ENCODE measurements around the gene KATNB1. TPM values are rescaled to one million over a fixed set of nuclear protein-coding genes. Genes with fewer than 3 reads are reported as not detected.
"Not testable (repeated sequence)": the region's sequence is repeated elsewhere in the genome, so short reads cannot be mapped to it uniquely, and the experiment has no call there.

KATNB1 gene
- polyA plus RNA-seq, 4 donors = 17.5 to 24.4 (median 20.7) TPM

DNA sequence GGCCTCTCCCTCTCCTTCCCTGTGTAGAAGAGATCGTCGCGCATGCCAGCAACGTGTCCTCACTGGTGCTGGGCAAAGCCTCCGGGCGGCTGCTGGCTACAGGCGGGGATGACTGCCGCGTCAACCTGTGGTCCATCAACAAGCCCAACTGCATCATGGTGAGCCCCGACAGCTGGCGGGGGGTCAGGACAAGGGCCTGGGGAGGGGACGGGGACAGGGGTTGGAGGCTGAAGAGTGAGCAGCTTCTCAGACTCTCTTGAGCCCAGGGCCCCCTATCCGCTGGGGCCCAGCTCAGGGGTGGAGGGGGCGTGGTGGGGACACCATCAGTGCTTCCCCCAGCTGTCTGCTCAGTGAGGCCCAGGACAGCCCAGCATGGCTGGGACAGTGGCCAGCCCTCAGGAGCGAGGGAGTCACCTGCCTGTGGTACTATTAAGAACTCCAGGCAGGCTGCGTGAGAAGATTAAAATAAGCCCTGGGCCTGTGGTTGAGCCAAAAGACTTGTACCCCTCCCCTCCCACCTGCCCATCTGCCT, 6.2 kb downstream of the KATNB1 start:
- DNase-seq (ENCODE audit: low read depth in 4 of 4, low spot score in 3 of 4) = no peak

DNA sequence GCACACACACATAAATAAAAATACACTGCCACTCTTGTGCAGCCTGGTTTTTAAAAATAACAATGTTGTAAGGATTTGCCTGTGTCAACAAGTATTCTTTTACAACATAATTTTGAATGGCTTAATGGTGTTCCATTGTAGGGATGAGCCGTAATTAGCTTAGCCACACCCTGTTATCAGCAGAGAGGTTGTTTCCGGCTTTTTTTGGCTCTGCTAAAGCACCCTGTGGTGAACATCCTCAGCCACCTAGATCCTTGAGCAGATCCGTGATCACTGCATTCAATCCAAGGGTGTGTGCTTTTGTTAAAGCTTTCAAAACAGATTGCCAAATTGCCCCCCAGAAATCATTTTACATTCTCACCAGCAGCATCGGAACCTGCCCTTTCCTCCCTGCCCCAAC, 7.0 kb downstream of the KATNB1 start:
- no peak for DNase-seq (ENCODE audit: low read depth in 4 of 4, low spot score in 3 of 4)

DNA sequence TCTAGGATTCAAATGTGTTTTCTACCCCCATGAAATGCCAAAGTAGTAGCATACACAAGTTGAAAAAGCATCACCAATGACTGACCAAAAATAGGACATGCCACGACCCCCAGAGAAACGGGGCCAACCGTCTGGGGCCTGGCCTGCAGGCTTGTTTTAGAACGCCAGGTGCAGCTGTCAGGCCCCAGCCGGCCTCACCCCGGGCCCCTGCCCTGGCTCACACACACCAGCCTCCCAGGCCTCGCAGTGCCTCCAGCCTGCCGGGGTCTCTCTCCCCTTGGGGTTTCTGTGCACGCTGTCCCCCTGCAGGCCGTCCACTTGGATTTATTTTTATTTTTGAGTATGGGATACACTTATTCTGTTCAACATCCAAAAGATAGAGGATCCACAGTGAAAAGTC, 7.9 kb downstream of the KATNB1 start:
- DNase-seq (ENCODE audit: low read depth in 4 of 4, low spot score in 3 of 4) = no peak

DNA sequence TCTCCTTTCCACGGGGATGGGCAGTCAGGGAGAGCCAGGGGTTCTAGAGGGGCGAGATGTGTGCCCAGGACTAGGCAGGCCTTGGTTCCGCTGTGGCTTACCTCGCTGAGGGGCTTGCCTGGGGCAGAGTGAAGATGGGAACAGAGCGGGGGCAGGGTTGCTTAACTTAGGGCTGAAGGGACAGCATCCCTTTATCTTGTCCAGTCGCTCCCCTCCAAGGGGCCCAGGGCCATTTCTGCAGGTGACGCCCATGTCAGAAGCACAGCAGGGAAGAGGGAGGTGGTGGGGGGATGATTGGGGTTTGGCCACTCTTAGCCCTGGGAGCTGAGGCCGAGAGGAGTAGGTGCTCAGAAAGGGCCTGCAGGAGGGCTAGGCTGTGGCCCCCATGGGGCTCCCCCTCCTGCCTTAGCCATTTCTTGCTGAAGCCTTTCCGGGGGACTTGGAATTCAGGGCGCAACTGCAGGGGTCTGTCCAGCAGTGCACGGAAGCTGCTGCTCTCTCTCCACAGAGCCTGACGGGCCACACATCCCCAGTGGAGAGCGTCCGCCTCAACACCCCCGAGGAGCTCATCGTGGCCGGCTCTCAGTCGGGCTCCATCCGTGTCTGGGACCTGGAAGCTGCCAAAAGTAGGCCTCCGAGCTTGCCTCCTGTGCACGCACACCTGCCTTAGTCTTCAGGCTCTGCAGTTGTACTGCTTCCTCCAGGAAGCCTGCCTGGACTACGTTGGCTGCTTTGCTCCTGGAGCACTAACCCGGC, 8.5 kb downstream of the KATNB1 start:
- DNase-seq (ENCODE audit: low read depth in 4 of 4, low spot score in 3 of 4) = no peak

DNA sequence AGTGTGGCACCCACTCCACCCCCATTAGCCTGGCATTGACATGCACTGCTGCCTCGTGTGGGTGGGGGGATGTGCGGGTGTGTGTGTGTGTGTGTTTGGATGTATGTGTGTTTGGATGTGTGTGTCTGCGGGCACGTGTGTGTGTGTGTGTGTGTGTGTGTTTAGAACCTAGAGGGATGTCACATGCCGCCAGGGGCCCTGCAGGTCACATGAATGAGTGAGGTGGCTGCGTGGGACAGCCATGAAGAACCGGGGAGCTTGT, 9.0 kb downstream of the KATNB1 start:
- no peak for DNase-seq (ENCODE audit: low read depth in 4 of 4, low spot score in 3 of 4)

DNA sequence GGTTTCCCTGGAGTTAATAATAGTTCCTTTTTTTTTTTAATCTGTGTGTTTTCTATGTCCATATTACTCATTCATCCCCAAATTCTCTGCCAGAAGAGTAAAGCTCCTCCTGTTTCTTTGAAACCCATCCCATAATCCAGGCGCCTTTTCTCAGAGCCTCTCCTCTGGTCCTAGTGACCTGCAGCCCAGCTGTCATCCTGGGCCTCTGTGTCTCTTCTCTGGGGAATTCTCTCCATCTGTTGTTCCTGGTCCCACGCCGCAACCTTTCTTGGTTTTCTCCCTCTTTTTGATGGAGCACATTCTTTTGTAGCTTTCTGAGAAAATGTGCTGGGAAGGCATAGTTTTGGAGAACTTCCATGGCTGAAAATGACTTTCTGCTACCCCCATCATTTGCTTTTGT, 10.2 kb downstream of the KATNB1 start:
- DNase-seq (ENCODE audit: low read depth in 4 of 4, low spot score in 3 of 4) = no peak

DNA sequence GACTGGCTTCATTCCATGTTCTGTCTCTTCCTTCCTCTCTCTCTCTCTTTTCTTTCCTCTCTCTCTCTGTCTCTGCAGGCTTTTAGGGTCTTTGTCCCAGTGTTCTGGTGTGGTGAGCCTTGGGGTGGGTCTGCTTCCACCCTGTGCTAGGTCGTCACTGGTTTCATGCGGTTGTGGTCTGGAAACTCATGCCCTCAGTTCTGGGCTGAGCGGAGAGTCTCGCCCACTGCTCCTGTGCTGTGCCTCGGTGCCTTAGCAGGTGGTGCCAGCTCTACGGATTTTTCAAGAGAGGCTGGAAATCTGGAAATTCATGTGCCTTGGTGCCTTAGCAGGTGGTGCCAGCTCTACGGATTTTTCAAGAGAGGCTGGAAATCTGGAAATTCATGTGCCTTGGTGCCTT, 10.7 kb downstream of the KATNB1 start:
- DNase-seq (ENCODE audit: low read depth in 4 of 4, low spot score in 3 of 4) = not testable (repeated sequence)

DNA sequence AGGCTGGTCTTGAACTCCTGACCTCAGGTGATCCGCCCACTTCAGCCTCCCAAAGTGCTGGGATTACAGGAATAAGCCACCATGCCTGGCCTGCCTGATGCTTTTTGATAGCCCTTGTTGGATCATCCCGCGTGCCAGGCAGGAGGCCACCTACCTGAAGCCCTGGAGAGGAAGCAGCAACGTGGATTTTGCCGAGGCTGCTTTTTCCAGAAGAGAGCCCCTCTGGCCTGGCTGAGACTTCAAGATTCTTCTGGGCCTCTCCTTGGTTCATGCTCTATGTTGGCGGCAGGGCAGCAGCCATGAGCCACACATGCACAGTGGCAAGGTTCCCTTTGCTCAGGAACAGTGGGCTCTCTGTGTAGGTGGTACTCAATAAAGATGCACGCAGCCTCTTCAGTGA, 11.5 kb downstream of the KATNB1 start:
- no peak for DNase-seq (ENCODE audit: low read depth in 4 of 4, low spot score in 3 of 4)

DNA sequence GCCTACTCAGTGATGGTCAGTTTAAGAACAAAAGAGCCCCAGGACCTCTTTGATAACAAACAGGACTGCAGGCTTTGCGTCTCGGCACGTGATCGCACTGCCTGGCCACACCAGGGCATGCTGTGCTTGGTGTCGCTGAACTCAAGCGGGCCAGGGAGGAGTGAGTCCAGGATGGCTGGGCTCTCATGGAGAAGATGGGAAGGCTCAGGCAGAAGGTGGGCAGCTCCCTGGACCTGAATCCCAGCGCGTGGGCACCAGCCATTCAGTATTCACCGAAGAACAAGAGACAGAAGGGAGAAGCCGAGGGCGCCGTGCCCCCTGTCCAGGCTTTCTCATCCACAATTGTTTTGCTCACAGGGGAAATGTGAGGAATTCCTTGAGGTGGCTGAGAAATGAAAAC, 11.9 kb downstream of the KATNB1 start:
- no peak for DNase-seq (ENCODE audit: low read depth in 4 of 4, low spot score in 3 of 4)

DNA sequence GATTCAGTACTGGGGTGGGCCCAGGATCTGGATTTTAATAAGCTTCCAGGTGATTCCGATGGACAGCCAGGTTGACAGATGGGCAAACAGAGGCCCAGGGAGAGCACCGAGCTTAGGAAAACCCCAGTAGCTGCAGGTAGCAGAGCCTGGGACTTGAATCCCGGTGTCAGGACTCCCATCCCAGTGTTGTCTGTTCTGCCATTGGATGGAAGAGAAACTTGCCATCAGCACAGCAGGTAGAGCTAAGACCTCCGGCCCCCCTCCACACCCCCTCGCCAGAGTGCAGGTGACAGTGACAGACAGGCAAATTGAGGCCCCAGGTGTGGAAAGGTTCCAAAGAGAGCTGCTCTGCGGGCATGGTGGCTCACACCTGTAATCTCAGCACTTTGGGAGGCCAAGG, 12.4 kb downstream of the KATNB1 start:
- DNase-seq (ENCODE audit: low read depth in 4 of 4, low spot score in 3 of 4) = no peak

DNA sequence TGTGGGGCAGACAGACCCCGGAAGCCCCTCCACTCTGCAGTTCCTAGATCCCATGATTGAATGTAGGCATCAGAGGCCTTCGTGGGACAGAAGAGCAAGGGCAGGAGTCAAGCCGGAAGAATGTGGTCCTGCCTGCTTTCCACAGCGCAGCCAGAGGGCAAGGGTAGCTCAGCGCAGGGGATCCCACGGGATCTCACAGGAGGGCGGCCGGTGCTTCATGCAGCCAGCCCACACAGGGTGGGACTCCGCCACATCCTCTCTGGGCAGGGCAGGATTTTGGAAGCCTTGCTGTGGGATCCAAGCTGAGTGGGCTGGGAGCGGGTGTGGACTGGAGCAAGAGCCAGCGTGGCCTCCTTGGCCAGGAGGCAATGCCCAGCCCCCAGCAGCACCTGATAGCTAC, 13.0 kb downstream of the KATNB1 start:
- DNase-seq (ENCODE audit: low read depth in 4 of 4, low spot score in 3 of 4) = no peak

DNA sequence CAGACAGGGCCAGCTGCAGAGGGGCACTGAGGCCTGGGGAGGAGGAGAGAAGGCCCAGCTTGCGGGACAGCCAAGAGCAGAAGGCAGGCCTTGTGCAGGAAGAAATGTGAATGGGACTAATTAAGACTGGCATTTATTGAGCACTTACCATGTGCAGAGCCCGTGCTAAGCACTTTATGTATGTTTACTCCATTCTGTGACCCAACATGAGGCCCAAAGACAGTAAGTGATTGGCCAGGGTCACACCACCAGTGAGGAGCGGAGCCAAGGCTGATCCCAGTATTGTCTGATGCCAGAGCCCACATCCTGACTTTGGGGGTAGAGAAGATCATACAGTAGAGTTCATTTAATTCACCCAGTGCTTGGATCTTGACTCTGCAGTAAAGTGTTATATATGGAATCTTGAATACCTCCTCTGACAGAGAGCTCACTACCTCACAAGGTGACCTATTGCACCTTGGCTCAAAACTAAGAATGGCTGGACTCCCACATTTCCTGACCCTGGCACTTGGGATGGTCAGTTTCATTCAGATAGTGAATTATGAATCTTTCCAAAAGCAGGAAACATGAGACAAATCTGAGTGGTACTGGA, 13.6 kb downstream of the KATNB1 start:
- DNase-seq (ENCODE audit: low read depth in 4 of 4, low spot score in 3 of 4) = no peak

DNA sequence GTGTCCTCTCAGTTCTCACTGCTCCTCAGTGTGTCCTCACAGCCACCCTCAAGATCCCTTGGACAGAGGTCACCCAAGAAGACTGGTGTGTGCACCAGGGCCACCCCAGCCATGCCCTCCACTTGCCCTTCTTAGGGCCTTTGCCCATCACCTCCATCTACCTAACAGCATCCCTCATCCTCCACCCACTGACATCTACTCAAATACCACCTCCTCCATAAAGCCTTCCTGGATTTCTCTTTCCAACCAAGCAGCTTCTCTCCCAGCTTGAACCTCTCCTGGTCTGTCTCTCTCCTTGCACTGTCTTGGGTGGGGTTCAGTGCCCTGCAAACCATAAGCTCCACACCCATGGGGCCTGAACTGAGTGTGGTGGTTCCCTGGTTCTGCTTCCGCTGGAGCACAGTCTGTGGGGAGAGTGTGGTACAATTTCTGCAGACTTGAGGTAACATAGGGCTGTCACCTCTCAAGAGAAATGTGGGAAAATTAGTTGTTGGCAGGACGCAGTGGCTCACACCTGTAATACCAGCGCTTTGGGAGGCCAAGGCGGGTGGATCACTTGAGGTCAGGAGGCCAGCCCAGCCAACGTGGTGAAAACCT, 14.4 kb downstream of the KATNB1 start:
- DNase-seq (ENCODE audit: low read depth in 4 of 4, low spot score in 3 of 4) = no peak

DNA sequence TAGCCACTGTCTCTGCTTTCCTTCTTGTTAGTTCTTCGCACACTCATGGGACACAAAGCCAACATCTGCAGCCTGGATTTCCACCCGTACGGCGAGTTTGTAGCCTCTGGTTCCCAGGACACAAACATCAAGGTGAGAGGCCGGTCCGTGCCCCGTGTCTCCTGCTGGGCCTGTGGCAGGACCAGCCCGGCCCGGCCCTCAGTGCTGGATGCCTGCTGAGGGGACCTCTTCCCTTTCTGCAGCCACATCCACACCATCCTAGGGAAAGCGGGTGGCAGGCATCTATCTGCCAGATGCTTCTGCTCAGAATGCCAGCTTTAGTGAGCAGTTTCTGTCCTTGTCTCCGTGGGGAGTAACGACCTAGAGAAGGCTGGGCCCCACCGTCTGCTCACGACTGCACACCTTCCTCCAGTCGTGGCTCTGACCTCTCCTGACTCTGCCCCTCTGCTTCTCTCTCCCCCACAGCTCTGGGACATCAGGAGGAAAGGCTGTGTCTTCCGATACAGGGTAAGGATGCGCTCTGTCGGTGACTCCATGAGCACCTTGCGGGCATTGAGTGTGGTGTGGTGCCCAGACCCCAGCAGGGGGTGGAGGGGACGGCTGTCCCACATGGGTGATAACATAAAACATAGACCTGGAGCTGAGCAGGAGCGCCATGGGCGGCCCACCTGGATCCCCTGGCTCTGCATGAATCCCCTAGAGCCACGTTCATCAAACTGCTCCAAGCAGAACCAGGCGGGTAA, 15.4 kb downstream of the KATNB1 start:
- no peak for DNase-seq (ENCODE audit: low read depth in 4 of 4, low spot score in 3 of 4)

DNA sequence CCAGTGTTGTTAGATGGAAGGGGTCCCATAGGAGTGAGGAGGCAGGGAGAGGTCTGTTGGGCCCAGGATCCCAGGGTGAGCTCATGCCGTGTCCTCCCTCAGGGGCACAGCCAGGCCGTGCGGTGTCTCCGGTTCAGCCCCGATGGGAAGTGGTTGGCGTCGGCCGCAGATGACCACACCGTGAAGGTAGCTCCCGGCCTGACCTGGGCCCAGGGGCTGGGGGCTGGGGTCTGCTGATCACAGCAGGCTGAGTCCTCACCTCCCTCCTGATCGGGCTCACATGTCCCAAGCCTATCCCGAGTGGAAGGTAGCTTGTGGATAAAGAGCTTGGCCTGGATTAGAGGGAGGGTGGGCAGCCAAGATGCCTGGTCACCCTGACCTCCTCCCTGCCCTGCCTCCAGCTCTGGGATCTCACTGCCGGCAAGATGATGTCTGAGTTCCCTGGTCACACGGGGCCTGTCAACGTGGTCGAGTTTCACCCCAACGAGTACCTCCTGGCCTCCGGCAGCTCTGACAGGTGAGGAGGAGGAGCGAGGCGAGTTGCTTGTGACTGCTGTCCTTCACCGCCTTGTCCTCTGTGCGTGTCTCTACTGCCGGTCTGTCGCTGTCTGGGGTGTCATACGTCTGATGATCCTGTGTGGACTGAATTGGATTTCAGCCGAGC, 16.1 kb downstream of the KATNB1 start:
- DNase-seq (ENCODE audit: low read depth in 4 of 4, low spot score in 3 of 4) = no peak

DNA sequence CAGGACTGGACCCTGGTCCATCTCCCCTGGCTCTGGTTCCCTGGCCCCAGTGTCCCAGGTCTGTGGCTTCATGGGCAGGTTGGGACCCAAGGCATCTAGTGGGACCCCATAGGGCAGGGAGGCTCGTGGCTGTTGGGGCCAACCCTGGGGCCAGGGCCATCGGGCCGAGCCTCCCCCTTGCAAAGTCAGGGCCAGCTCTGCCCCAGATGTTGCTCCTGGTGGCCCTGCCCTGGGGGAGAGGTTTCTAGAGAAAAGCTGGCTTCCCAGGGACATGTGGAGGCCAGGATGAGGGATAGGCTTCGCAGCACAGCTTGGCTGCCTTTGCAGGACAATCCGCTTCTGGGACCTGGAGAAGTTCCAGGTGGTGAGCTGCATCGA, 16.6 kb downstream of the KATNB1 start:
- DNase-seq (ENCODE audit: low read depth in 4 of 4, low spot score in 3 of 4) = no peak

DNA sequence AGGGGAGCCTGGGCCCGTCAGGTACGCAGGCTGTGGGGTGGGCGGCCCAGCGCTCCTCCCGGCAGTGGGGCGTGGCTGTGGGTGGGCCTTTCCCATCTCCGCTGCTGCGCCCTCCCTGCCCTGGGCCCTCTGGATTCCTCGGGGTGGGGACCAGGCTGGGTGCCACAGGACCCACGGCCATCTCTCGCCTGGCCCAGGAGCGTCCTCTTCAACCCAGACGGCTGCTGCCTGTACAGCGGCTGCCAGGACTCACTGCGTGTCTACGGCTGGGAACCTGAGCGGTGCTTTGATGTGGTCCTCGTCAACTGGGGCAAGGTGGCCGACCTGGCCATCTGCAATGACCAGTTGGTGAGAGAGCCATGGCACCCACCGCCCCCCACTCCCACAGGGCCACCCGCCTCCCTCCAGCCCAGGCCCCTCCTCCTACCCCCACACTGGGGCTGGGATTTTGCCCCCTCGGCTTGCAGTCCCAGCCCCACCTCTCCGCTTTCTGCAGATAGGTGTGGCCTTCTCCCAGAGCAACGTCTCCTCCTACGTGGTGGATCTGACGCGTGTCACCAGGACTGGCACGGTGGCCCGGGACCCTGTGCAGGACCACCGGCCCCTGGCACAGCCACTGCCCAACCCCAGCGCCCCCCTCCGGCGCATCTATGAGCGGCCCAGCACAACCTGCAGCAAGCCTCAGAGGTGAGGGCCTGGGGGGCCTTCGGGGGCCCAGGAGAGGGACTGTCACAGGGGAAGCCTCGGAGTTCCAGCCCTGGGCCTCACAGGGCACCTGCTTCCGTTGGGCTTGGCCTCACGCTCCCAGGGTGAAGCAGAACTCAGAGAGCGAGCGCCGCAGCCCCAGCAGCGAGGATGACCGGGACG, 17.2 kb downstream of the KATNB1 start:
- DNase-seq (ENCODE audit: low read depth in 4 of 4, low spot score in 3 of 4) = no peak

DNA sequence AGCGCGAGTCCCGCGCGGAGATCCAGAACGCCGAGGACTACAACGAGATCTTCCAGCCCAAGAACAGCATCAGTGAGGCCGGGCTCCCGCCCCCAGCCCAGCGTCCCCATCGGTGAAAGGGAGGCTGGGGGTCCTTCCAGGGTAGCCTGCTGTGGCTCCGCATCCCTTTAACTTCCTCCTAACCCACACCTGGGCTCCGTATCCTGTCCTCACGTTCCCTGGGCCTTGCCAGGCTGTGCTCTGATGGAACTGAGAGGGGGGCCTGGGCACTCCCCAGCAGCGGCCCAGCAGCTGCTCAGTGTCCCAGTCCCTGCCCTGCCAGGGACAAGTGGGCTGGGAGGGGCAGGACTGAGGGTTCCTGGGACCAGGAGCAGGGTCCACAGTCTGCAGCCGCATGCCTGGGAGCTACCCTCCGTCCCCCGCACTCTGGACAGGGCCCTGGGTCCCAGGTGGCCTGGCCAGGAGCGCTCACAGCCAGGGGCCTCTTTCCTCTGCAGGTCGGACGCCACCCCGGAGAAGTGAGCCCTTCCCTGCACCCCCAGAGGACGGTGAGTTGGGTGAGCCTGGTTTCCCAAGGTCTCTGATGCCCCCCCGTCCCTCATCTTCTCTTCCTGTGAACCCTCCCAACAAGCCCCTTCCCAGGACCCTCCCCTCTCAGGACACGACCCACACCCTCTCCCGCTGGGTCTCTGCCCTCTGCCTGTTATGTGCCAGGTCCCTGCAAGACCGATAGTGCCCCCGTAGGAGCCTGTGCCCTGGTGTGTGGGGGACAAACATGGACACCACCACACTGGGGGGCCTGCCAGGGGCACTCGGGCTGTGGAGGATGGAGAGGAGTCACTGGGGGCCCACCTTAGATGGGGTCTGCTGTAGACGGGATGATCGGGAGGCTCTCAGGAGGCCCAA, 18.1 kb downstream of the KATNB1 start:
- DNase-seq (ENCODE audit: low read depth in 4 of 4, low spot score in 3 of 4) = no peak

All from right renal pelvis (tissue), 4 donors.